ENCODE data around the gene SIRPB2. TPM values are rescaled to one million over a fixed set of nuclear protein-coding genes. Genes with fewer than 3 reads are reported as not detected.

SIRPB2 gene
- polyA plus RNA-seq, 1 donor from 2014 or later, result not detected

DNA sequence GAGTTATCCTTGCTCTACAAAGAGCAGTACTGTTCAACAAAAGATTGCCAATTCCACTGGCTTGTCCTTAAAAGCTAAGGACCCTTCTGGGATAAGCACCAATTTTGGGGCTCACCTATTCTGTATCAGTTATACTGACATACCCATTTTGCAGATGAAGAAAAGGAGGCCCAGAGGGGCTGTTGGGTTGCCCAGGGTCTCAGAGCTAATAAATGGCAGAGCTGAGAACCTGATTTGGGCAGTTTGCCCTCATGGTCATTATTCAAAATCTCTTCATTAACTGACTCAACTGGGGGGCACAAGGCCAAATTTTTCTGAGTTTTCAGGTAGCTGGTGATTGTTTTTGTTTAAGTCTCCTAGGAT is 55.9 kb downstream of the SIRPB2 start:
- H3K9ac ChIP-seq (ENCODE audit: low read length), result no peak overlapping the region
- H3K27me3 ChIP-seq (ENCODE audit: insufficient read depth, low read depth, low read length), result no peaks in the 10 kb centered on the region
- TF ChIP-seq RAD21 (conservative IDR thresholded peaks at IDR 0.05) (no peak), POLR2AphosphoS5 (IDR thresholded peaks at IDR 0.05) (no peak), MXI1 (conservative IDR thresholded peaks at IDR 0.05; ENCODE audit: poor library complexity, severe bottlenecking) (no peak), TAF1 (IDR thresholded peaks at IDR 0.05; ENCODE audit: low read depth) (no peak), EP300 (conservative IDR thresholded peaks at IDR 0.05; ENCODE audit: poor library complexity, severe bottlenecking) (no peak), EZH2 (IDR thresholded peaks at IDR 0.05; ENCODE audit: borderline replicate concordance, insufficient read depth, low read length, poor library complexity, severe bottlenecking) (no peak), SMC3 (conservative IDR thresholded peaks at IDR 0.05; ENCODE audit: poor library complexity) (no peak)
- TF ChIP-seq, protein P1, sequence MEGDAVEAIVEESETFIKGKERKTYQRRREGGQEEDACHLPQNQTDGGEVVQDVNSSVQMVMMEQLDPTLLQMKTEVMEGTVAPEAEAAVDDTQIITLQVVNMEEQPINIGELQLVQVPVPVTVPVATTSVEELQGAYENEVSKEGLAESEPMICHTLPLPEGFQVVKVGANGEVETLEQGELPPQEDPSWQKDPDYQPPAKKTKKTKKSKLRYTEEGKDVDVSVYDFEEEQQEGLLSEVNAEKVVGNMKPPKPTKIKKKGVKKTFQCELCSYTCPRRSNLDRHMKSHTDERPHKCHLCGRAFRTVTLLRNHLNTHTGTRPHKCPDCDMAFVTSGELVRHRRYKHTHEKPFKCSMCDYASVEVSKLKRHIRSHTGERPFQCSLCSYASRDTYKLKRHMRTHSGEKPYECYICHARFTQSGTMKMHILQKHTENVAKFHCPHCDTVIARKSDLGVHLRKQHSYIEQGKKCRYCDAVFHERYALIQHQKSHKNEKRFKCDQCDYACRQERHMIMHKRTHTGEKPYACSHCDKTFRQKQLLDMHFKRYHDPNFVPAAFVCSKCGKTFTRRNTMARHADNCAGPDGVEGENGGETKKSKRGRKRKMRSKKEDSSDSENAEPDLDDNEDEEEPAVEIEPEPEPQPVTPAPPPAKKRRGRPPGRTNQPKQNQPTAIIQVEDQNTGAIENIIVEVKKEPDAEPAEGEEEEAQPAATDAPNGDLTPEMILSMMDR (IDR thresholded peaks at IDR 0.05; ENCODE audit: poor library complexity, severe bottlenecking), result no peak
- TF ChIP-seq, protein P2, sequence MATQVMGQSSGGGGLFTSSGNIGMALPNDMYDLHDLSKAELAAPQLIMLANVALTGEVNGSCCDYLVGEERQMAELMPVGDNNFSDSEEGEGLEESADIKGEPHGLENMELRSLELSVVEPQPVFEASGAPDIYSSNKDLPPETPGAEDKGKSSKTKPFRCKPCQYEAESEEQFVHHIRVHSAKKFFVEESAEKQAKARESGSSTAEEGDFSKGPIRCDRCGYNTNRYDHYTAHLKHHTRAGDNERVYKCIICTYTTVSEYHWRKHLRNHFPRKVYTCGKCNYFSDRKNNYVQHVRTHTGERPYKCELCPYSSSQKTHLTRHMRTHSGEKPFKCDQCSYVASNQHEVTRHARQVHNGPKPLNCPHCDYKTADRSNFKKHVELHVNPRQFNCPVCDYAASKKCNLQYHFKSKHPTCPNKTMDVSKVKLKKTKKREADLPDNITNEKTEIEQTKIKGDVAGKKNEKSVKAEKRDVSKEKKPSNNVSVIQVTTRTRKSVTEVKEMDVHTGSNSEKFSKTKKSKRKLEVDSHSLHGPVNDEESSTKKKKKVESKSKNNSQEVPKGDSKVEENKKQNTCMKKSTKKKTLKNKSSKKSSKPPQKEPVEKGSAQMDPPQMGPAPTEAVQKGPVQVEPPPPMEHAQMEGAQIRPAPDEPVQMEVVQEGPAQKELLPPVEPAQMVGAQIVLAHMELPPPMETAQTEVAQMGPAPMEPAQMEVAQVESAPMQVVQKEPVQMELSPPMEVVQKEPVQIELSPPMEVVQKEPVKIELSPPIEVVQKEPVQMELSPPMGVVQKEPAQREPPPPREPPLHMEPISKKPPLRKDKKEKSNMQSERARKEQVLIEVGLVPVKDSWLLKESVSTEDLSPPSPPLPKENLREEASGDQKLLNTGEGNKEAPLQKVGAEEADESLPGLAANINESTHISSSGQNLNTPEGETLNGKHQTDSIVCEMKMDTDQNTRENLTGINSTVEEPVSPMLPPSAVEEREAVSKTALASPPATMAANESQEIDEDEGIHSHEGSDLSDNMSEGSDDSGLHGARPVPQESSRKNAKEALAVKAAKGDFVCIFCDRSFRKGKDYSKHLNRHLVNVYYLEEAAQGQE (IDR thresholded peaks at IDR 0.05; ENCODE audit: borderline replicate concordance), result no peak
- H3K36me3 ChIP-seq (ENCODE audit: insufficient read depth, low read length), result no peaks in the 10 kb centered on the region
- H3K79me2 ChIP-seq (replicated peaks; ENCODE audit: insufficient read depth, low read length), result no peaks in the 10 kb centered on the region
- H3K27ac ChIP-seq (ENCODE audit: low read length), result no peak overlapping the region
- H3K9me2 ChIP-seq (ENCODE audit: insufficient read depth, low read length), result no peaks in the 10 kb centered on the region
- no peaks in the 10 kb centered on the region for H3F3A ChIP-seq (ENCODE audit: insufficient read depth, low read length, poor library complexity, severe bottlenecking)
- H3K9me3 ChIP-seq (ENCODE audit: low read length), result peaks cover 5% of the 10 kb centered on the region
- no peak overlapping the region for H3K4me2 ChIP-seq (ENCODE audit: low read length)
- H4K20me1 ChIP-seq (ENCODE audit: insufficient read depth), result no peaks in the 10 kb centered on the region
- H3K4me3 ChIP-seq (ENCODE audit: low read length), result no peak overlapping the region
- H2AFZ ChIP-seq (ENCODE audit: low read depth, low read length), result no peak overlapping the region

DNA sequence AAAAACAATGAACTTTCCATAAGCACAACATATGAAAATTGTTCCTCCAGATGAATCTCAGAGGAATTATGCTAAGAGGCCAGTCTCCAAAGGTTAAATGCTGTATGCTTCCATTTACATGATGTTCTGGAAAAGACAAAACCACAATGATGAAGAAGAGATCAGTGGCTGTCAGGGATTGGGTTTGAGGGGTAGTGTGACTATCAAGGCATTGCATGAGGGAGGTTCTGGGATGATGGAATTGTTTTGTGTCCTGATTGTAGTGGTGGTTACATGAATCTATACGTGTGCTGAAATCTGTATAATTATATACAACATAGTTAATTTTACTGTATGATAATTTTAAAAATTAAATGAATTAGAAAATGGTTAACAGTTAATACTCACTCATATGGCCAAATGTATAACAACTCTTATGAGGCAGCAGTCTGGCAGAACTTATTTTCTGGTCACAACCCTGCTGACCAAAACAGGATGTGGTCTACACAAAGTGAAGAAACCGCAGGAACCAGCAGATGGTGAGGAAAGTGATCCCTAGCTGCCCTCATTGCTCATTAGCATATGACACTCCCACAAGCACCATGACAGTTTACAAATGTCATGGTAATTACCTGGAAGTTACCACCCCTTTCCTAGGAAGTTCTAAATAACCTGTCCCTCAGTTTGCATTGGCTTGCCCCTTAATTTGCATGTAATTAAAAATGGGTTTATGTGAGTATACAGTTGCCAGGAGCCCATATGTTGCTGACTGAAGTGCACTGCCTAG is 56.5 kb downstream of the SIRPB2 start:
- no peaks in the 10 kb centered on the region for H3K9me2 ChIP-seq (ENCODE audit: insufficient read depth, low read length)
- H3K27me3 ChIP-seq (ENCODE audit: insufficient read depth, low read depth, low read length), result no peaks in the 10 kb centered on the region
- no peaks in the 10 kb centered on the region for H3K79me2 ChIP-seq (replicated peaks; ENCODE audit: insufficient read depth, low read length)
- no peak overlapping the region for H3K27ac ChIP-seq (ENCODE audit: low read length)
- H3K36me3 ChIP-seq (ENCODE audit: insufficient read depth, low read length), result no peaks in the 10 kb centered on the region
- no peaks in the 10 kb centered on the region for H3F3A ChIP-seq (ENCODE audit: insufficient read depth, low read length, poor library complexity, severe bottlenecking)
- TF ChIP-seq MXI1 (conservative IDR thresholded peaks at IDR 0.05; ENCODE audit: poor library complexity, severe bottlenecking) (no peak), POLR2AphosphoS5 (IDR thresholded peaks at IDR 0.05) (no peak)
- TF ChIP-seq, protein P2 (IDR thresholded peaks at IDR 0.05; ENCODE audit: borderline replicate concordance), result no peak
- no peak overlapping the region for H3K4me3 ChIP-seq (ENCODE audit: low read length)
- no peak overlapping the region for H2AFZ ChIP-seq (ENCODE audit: low read depth, low read length)
- no peak overlapping the region for H3K4me2 ChIP-seq (ENCODE audit: low read length)
- H3K9me3 ChIP-seq (ENCODE audit: low read length), result peaks cover 5% of the 10 kb centered on the region
- H3K9ac ChIP-seq (ENCODE audit: low read length), result no peak overlapping the region
- no peaks in the 10 kb centered on the region for H4K20me1 ChIP-seq (ENCODE audit: insufficient read depth)
